ENCODE data around the gene IVNS1ABP. TPM values are rescaled to one million over a fixed set of nuclear protein-coding genes. Genes with fewer than 3 reads are reported as not detected.

IVNS1ABP gene
- total RNA-seq, 4 donors from 2014 or later, result 41.8 to 125 (median 66.7) TPM

DNA sequence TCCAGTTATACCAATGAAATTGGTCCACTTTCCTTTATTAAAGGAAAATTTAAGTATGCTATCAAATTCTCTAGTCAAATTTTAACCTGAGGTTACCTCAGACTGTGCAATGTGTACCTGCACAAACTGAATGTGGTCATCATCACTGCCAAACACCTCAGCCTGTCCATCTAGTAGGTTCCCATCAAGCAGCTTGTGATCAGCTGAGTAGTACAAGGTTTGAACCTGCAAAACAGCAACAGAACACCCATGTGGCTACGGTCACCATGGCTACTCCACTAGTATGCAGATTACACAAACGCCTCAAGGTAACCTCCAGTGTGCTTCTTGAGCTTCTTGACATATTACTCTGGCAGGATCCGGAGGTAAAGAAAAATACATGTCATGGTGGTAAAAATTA, 11.6 kb downstream of the IVNS1ABP start:
- no peak for TF ChIP-seq POLR2A (IDR thresholded peaks at IDR 0.05)
- TF ChIP-seq, protein P1, sequence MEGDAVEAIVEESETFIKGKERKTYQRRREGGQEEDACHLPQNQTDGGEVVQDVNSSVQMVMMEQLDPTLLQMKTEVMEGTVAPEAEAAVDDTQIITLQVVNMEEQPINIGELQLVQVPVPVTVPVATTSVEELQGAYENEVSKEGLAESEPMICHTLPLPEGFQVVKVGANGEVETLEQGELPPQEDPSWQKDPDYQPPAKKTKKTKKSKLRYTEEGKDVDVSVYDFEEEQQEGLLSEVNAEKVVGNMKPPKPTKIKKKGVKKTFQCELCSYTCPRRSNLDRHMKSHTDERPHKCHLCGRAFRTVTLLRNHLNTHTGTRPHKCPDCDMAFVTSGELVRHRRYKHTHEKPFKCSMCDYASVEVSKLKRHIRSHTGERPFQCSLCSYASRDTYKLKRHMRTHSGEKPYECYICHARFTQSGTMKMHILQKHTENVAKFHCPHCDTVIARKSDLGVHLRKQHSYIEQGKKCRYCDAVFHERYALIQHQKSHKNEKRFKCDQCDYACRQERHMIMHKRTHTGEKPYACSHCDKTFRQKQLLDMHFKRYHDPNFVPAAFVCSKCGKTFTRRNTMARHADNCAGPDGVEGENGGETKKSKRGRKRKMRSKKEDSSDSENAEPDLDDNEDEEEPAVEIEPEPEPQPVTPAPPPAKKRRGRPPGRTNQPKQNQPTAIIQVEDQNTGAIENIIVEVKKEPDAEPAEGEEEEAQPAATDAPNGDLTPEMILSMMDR (IDR thresholded peaks at IDR 0.05), result no peak
- TF ChIP-seq EP300 (IDR thresholded peaks at IDR 0.05), result no peak
- DNase-seq (ENCODE audit: low spot score in 2 of 2), result no peak

DNA sequence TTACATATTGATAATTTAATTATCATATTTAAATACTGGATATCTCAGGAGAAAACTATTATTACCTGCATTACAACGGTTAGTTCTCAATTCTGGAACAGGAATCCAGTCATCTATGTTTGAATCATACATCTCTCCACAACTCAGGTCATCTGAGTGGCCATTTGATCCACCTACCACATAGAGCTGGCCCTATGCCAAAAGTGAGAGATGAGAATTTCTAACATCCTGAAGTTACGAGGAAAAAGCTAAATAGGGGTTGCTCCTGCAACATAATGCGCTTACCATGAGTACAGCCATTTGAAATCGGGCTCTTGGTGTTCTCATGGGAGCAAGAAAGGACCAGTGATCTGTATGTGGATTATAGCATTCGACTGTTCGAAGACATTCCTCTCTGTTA, 16.9 kb downstream of the IVNS1ABP start:
- Histone ChIP-seq H3K9me3 (no peaks in the 10 kb centered on the region), H3K27ac (no peak overlapping the region), H3K27me3 (no peaks in the 10 kb centered on the region), H3K4me1 (no peaks in the 10 kb centered on the region), H3K4me3 (no peak overlapping the region), H3K36me3 (peaks cover 0 to 97% (median 3%) of the 10 kb centered on the region in 3 donors)
- no peak for TF ChIP-seq EP300 (IDR thresholded peaks at IDR 0.05)
- no peak for TF ChIP-seq POLR2A (IDR thresholded peaks at IDR 0.05)
- TF ChIP-seq, protein P1 (IDR thresholded peaks at IDR 0.05), result no peak
- 91 to 92% methylated on average over 6 of the region's 6 CpGs for WGBS, 2 donors
- no peak for DNase-seq (ENCODE audit: low spot score in 2 of 2)

More for the DNA sequence above, 11.6 kb downstream of the IVNS1ABP start:
- Histone ChIP-seq H3K9me3 (no peaks in the 10 kb centered on the region), H3K27me3 (no peaks in the 10 kb centered on the region), H3K36me3 (peaks cover 0 to 99% (median 21%) of the 10 kb centered on the region in 3 donors), H3K4me3 (no peak overlapping the region), H3K4me1 (peaks cover 0 to 21% (median 0%) of the 10 kb centered on the region in 4 donors), H3K27ac (no peak overlapping the region)
- 95 to 97% methylated on average over 3 of the region's 3 CpGs for WGBS, 2 donors

DNA sequence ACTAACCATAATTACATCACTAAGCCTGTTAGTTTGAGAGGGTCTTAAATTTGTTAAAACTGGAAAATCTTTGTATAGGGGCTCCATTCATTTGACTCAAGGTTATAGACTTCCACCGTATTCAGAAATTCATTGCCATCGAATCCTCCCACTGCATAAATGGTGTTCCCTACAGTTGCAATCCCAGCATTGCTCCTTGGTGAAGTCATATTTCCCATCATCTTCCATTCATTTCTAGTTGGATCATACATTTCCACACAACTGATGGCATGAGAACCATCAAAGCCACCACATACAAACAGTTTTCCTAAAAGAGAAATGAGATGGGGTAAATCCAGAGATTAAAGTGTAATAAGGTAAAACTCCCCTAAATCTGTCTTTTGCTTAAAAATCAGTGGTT, 19.1 kb downstream of the IVNS1ABP start:
- WGBS, 2 donors, result 70% methylated on average over 2 of the region's 2 CpGs
- H3K27ac ChIP-seq, result no peak overlapping the region
- H3K36me3 ChIP-seq, result peaks cover 0 to 83% (median 3%) of the 10 kb centered on the region in 3 donors

DNA sequence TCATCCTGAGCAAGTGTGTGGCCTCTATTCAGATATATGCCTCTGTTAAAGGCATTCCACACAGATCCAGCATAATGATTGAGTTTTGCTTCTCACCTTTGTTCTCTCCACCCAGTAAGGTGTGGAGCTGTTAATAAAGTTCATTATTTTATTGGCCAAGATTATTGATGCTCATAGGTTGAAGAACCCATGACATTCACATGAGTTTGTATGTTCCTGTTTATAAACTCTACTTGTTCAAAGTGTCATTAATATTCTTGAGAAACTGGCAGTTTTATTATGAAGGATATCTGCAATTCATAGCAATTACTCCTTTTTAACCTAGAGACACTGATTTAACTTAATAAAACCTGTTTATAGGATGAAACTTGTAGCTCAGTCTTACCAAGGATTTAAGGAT, 22.0 kb downstream of the IVNS1ABP start:
- TF ChIP-seq, protein P1 (IDR thresholded peaks at IDR 0.05), result no peak
- TF ChIP-seq POLR2A (IDR thresholded peaks at IDR 0.05) (no peak), EP300 (IDR thresholded peaks at IDR 0.05) (no peak)
- peaks cover 0 to 10% (median 0%) of the 10 kb centered on the region in 4 donors for H3K4me1 ChIP-seq
- H3K27me3 ChIP-seq, result no peaks in the 10 kb centered on the region
- no peak overlapping the region for H3K27ac ChIP-seq
- no peaks in the 10 kb centered on the region for H3K9me3 ChIP-seq
- no peak for DNase-seq (ENCODE audit: low spot score in 2 of 2)
- H3K4me3 ChIP-seq, result no peak overlapping the region
- peaks cover 0 to 61% (median 3%) of the 10 kb centered on the region in 3 donors for H3K36me3 ChIP-seq

More for the DNA sequence above, 19.1 kb downstream of the IVNS1ABP start:
- Histone ChIP-seq H3K4me3 (no peak overlapping the region), H3K27me3 (no peaks in the 10 kb centered on the region), H3K9me3 (no peaks in the 10 kb centered on the region), H3K4me1 (no peaks in the 10 kb centered on the region)
- TF ChIP-seq, protein P1 (IDR thresholded peaks at IDR 0.05), result no peak
- TF ChIP-seq POLR2A (IDR thresholded peaks at IDR 0.05) (no peak), EP300 (IDR thresholded peaks at IDR 0.05) (no peak)
- DNase-seq (ENCODE audit: low spot score in 2 of 2), result no peak

DNA sequence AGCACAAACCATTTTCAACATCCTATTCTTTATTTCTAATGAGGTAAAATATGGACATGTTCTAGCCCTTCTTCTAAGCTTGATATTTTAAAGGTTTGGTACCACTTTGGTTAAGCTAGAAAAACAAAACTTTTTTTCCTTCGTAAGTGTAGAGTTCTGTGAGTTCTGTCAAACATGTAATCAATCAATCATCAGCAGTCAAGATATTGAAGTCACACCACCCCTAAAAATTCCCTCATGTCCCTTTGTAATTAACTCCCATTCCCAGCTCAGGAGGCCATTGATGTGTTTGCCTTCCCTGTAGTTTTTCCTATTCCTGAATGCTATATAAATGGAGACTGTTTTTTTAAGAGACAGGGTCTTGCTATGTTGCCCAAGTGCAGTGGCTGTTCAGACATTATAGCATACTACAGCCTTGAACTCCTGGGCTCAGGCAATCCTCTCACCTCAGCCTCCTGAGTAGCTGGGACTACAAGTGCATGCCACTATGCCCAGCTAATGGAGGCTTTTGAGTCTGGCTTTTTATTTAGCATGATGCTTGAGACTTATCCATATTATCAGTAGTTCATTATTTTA, 23.0 kb downstream of the IVNS1ABP start:
- no peak overlapping the region for H3K27ac ChIP-seq
- 97 to 100% methylated on average over 1 of the region's 1 CpG for WGBS, 2 donors

More for the DNA sequence above, 23.0 kb downstream of the IVNS1ABP start:
- H3K9me3 ChIP-seq, result no peaks in the 10 kb centered on the region
- no peaks in the 10 kb centered on the region for H3K27me3 ChIP-seq
- TF ChIP-seq POLR2A (IDR thresholded peaks at IDR 0.05) (no peak), EP300 (IDR thresholded peaks at IDR 0.05) (no peak)
- TF ChIP-seq, protein P1 (IDR thresholded peaks at IDR 0.05), result no peak
- DNase-seq (ENCODE audit: low spot score in 2 of 2), result no peak
- H3K4me3 ChIP-seq, result no peak overlapping the region
- H3K36me3 ChIP-seq, result peaks cover 0 to 58% (median 3%) of the 10 kb centered on the region in 3 donors
- H3K4me1 ChIP-seq, result peaks cover 0 to 10% (median 0%) of the 10 kb centered on the region in 4 donors

Data from tibial nerve (tissue), 4 donors.